Astrocyte (in vitro differentiated cells and primary cell): ENCODE results near the gene SLC9A1. TPM values are rescaled to one million over a fixed set of nuclear protein-coding genes. Genes with fewer than 3 reads are reported as not detected.

Experiments used
- DNase-seq: peaks from one replicate; pipeline ENCODE4 v3.0.0-alpha.2; 2010; ENCODE audit warnings: low read depth
- FAIRE-seq: peaks from 2 replicates; lab custom pipeline; 2011; peaks lifted over from hg19 to GRCh38; lab: Jason Lieb, UNC
- H2AFZ ChIP-seq: 2 replicates; pipeline ENCODE4 v1.6.0; 2012; ENCODE audit warnings: low read depth, low read length, inconsistent platforms
- H3K27ac ChIP-seq: 2 replicates; pipeline ENCODE4 v1.5.1; 2011; ENCODE audit warnings: low read depth, low read length, inconsistent platforms
- H3K27me3 ChIP-seq: 2 replicates; pipeline ENCODE4 v1.6.0; 2011; ENCODE audit warnings: low read length, inconsistent platforms; ENCODE audit not compliant: insufficient read depth
- H3K36me3 ChIP-seq: 2 replicates; pipeline ENCODE4 v1.5.1; 2011; ENCODE audit warnings: low read length, inconsistent platforms; ENCODE audit not compliant: insufficient read depth
- H3K4me1 ChIP-seq: 2 replicates; pipeline ENCODE4 v1.5.1; 2011; ENCODE audit warnings: low read length, inconsistent platforms; ENCODE audit not compliant: insufficient read depth
- H3K4me2 ChIP-seq: 2 replicates; pipeline ENCODE4 v1.6.0; 2012; ENCODE audit warnings: low read length, inconsistent platforms
- H3K4me3 ChIP-seq: 2 replicates; pipeline ENCODE4 v1.5.1; 2011; ENCODE audit warnings: low read depth, mild to moderate bottlenecking, low read length, inconsistent platforms; ENCODE audit not compliant: insufficient read depth
- H3K79me2 ChIP-seq: 2 replicates; pipeline ENCODE4 v1.6.0; 2012; ENCODE audit warnings: mild to moderate bottlenecking, low read length, inconsistent platforms; ENCODE audit not compliant: insufficient read depth
- H3K9ac ChIP-seq: 2 replicates; pipeline ENCODE4 v1.6.0; 2012; ENCODE audit warnings: mild to moderate bottlenecking, low read length, inconsistent platforms
- H3K9me3 ChIP-seq: 2 replicates; pipeline ENCODE4 v1.5.1; 2012; ENCODE audit warnings: low read depth, mild to moderate bottlenecking, low read length, inconsistent platforms; ENCODE audit not compliant: insufficient read depth
- H4K20me1 ChIP-seq: 2 replicates; pipeline ENCODE4 v1.6.0; 2012; ENCODE audit warnings: low read length, inconsistent platforms; ENCODE audit not compliant: insufficient read depth
- H3K27ac Mint-ChIP-seq: one replicate; pipeline ENCODE4 v1.8.0; 2021; ENCODE audit warnings: mild to moderate bottlenecking, mixed read lengths; ENCODE audit not compliant: unreplicated experiment
- H3K27me3 Mint-ChIP-seq: one replicate; pipeline ENCODE4 v1.8.0; 2021; ENCODE audit warnings: low read depth, mixed read lengths; ENCODE audit not compliant: unreplicated experiment
- H3K36me3 Mint-ChIP-seq: one replicate; pipeline ENCODE4 v1.8.0; 2021; ENCODE audit warnings: low read depth, mixed read lengths; ENCODE audit not compliant: unreplicated experiment
- H3K4me1 Mint-ChIP-seq: one replicate; pipeline ENCODE4 v1.8.0; 2021; ENCODE audit warnings: low read depth, mixed read lengths; ENCODE audit not compliant: unreplicated experiment
- H3K4me3 Mint-ChIP-seq: one replicate; pipeline ENCODE4 v1.8.0; 2021; ENCODE audit warnings: mild to moderate bottlenecking, moderate library complexity, mixed read lengths; ENCODE audit not compliant: unreplicated experiment
- H3K9me3 Mint-ChIP-seq: one replicate; pipeline ENCODE4 v1.8.0; 2021; ENCODE audit warnings: mild to moderate bottlenecking, mixed read lengths; ENCODE audit not compliant: unreplicated experiment
- EZH2 ChIP-seq: IDR thresholded peaks from 2 replicates; pipeline ENCODE4 v1.6.1; 2012; ENCODE audit warnings: mild to moderate bottlenecking, low read length, inconsistent platforms; ENCODE audit not compliant: insufficient read depth
- total RNA-seq: library from RNA; stranded (reverse); gene quantifications from 2 replicates; pipeline ENCODE4 v1.2.1, GENCODE V29; 2021
- TF ChIP-seq, protein P1 (sequence below): IDR thresholded peaks from 2 replicates; pipeline ENCODE4 v1.5.1; 2011; ENCODE audit warnings: low read depth, mild to moderate bottlenecking, inconsistent platforms, low read length, moderate library complexity; ENCODE audit not compliant: insufficient read depth

Gene SLC9A1
- total RNA-seq, 1 donor from 2014 or later = 49.3 TPM

DNA sequence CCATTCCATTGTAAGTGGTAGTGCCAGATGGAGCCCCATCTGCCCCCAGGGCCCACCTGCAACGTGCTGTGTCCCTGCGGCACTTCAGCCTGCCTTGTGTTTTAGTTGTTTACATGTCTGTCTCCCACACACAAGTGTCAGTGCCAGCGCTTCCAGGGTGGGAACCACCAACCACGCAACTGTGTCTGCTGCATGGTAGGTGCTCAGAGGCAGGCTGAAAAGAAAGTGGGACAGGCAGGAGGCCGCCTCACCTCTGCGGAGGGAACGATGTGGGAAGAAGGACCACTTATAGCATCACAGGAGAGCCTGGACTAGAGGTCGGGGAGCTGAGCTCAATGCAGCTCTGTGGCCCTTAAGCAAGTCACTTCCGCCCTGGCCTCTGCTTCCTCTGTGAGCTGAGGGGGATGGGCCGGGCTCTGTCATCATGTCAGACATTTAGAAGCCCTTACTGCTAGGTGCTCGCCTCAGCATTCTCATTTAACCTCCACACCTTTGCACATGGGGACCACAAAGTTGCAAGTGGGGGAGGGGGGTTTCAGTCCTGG lies 17.9 kb downstream of the SLC9A1 start:
- H3K36me3 Mint-ChIP-seq = peaks cover 14% of the 10 kb centered on the region
- H3K4me2 ChIP-seq = no peak overlapping the region
- TF ChIP-seq EZH2 = no peak
- TF ChIP-seq, protein P1, sequence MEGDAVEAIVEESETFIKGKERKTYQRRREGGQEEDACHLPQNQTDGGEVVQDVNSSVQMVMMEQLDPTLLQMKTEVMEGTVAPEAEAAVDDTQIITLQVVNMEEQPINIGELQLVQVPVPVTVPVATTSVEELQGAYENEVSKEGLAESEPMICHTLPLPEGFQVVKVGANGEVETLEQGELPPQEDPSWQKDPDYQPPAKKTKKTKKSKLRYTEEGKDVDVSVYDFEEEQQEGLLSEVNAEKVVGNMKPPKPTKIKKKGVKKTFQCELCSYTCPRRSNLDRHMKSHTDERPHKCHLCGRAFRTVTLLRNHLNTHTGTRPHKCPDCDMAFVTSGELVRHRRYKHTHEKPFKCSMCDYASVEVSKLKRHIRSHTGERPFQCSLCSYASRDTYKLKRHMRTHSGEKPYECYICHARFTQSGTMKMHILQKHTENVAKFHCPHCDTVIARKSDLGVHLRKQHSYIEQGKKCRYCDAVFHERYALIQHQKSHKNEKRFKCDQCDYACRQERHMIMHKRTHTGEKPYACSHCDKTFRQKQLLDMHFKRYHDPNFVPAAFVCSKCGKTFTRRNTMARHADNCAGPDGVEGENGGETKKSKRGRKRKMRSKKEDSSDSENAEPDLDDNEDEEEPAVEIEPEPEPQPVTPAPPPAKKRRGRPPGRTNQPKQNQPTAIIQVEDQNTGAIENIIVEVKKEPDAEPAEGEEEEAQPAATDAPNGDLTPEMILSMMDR = no peak
- FAIRE-seq (no peak), DNase-seq (no peak)
- no peak overlapping the region for H3K27ac ChIP-seq
- peaks cover 8% of the 10 kb centered on the region for H3K4me1 ChIP-seq
- H3K27me3 Mint-ChIP-seq = no peaks in the 10 kb centered on the region
- H3K9me3 ChIP-seq = no peaks in the 10 kb centered on the region
- H2AFZ ChIP-seq = no peak overlapping the region
- no peaks in the 10 kb centered on the region for H3K27me3 ChIP-seq
- no peak overlapping the region for H3K4me3 Mint-ChIP-seq
- no peaks in the 10 kb centered on the region for H3K36me3 ChIP-seq
- H3K27ac Mint-ChIP-seq = no peak overlapping the region
- H3K4me3 ChIP-seq = no peak overlapping the region
- H3K9me3 Mint-ChIP-seq = no peaks in the 10 kb centered on the region
- H3K79me2 ChIP-seq = peaks cover 47% of the 10 kb centered on the region
- no peak overlapping the region for H3K9ac ChIP-seq
- peaks cover 77% of the 10 kb centered on the region for H4K20me1 ChIP-seq
- H3K4me1 Mint-ChIP-seq = peaks cover 24% of the 10 kb centered on the region

DNA sequence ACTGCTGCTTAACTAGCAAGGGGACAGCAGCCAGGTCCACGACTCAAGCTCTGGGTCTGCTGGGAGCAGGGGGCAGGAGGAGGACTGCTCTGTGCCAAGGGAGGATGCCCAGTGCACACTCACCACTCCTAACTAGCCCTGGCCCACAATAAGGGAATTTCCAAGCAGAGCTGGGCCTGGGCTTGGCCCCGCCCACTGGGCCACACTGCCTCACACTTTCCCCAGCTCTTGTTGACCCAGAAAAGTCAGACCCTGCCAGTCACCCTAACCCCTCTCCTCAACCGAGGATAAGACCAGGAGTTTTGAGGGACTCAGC lies 18.7 kb downstream of the SLC9A1 start:
- H3K27me3 ChIP-seq = no peaks in the 10 kb centered on the region
- DNase-seq = no peak
- no peaks in the 10 kb centered on the region for H3K9me3 ChIP-seq
- no peak overlapping the region for H3K4me3 Mint-ChIP-seq
- no peak overlapping the region for H3K4me3 ChIP-seq
- no peak overlapping the region for H3K4me2 ChIP-seq
- peaks cover 38% of the 10 kb centered on the region for H3K79me2 ChIP-seq
- no peak for TF ChIP-seq EZH2
- TF ChIP-seq, protein P1 = no peak
- no peaks in the 10 kb centered on the region for H3K9me3 Mint-ChIP-seq
- no peak overlapping the region for H3K9ac ChIP-seq
- no peaks in the 10 kb centered on the region for H3K36me3 ChIP-seq
- H3K36me3 Mint-ChIP-seq = peaks cover 14% of the 10 kb centered on the region
- H3K27me3 Mint-ChIP-seq = no peaks in the 10 kb centered on the region
- H4K20me1 ChIP-seq = peaks cover 70% of the 10 kb centered on the region
- peaks cover 21% of the 10 kb centered on the region for H3K4me1 Mint-ChIP-seq
- peaks cover 3% of the 10 kb centered on the region for H3K4me1 ChIP-seq
- FAIRE-seq = no peak
- no peak overlapping the region for H2AFZ ChIP-seq
- H3K27ac Mint-ChIP-seq = no peak overlapping the region
- no peak overlapping the region for H3K27ac ChIP-seq

DNA sequence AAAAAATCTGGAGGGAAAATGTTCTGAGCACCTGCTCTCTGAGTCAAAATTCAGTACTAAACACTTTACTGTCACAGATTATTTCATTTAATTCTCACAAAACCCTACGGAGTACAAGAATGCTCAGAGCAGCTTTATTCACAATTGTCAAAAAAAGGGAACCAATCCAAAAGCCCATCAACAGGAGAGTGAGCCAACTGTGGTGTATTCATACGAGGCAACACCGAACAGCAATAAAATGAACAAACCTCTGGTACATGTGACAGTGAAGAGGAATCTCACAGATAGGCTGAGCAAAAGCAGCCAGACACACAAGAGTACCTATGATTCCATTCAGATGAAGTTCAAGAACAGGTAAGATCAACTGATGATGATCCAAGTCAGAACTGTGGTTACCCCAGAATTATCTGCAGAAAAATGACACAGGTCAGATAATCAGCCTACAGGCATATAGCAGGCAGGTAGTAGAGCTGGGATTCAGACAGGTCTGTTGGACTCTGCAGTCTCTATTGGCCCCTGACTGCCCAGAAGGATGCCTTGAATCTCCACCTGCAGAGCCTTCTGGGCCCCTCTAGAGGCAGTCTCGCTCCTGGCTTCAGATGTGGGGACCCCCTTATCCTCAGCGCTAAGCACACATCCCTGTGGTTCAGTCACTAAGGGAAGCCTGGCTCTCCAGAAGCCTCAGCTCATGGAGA lies 19.2 kb downstream of the SLC9A1 start:
- no peak overlapping the region for H3K9ac ChIP-seq
- no peaks in the 10 kb centered on the region for H3K9me3 ChIP-seq
- H3K4me2 ChIP-seq = no peak overlapping the region
- Mint-ChIP-seq H3K27ac (no peak overlapping the region), H3K27me3 (no peaks in the 10 kb centered on the region), H3K9me3 (no peaks in the 10 kb centered on the region), H3K4me1 (peaks cover 21% of the 10 kb centered on the region), H3K4me3 (no peak overlapping the region), H3K36me3 (peaks cover 14% of the 10 kb centered on the region)
- H3K36me3 ChIP-seq = no peaks in the 10 kb centered on the region
- no peak overlapping the region for H3K4me3 ChIP-seq
- H3K4me1 ChIP-seq = peaks cover 3% of the 10 kb centered on the region
- H3K79me2 ChIP-seq = peaks cover 39% of the 10 kb centered on the region
- FAIRE-seq (no peak), DNase-seq (no peak)
- TF ChIP-seq EZH2 = no peak
- TF ChIP-seq, protein P1 = peak; percentile 4
- no peak overlapping the region for H3K27ac ChIP-seq
- H2AFZ ChIP-seq = no peak overlapping the region
- H4K20me1 ChIP-seq = peaks cover 72% of the 10 kb centered on the region
- no peaks in the 10 kb centered on the region for H3K27me3 ChIP-seq
